KOPT-K1 (cell line): ENCODE data around the gene C1orf50.
"Not testable (repeated sequence)": the region's sequence is repeated elsewhere in the genome, so short reads cannot be mapped to it uniquely, and the experiment has no call there.

Experiments used
- H3K27ac ChIP-seq: fragments of 200-600 bp; sonication (generic); 2 replicates; pipeline ENCODE4 v1.5.1; 2016; ENCODE audit warnings: antibody characterized with exemption, mild to moderate bottlenecking, low read depth, low read length; ENCODE audit not compliant: poor library complexity, severe bottlenecking
- H3K36me3 ChIP-seq: fragments of 200-600 bp; sonication (generic); 2 replicates; pipeline ENCODE4 v1.5.1; 2017; ENCODE audit warnings: antibody characterized with exemption, mild to moderate bottlenecking, low read length, moderate library complexity; ENCODE audit not compliant: insufficient read depth
- H3K9me3 ChIP-seq: fragments of 200-600 bp; sonication (generic); 2 replicates; pipeline ENCODE4 v1.5.1; 2017; ENCODE audit warnings: antibody characterized with exemption, low read length, mild to moderate bottlenecking; ENCODE audit not compliant: insufficient read depth, poor library complexity, severe bottlenecking

The C1orf50 gene

DNA sequence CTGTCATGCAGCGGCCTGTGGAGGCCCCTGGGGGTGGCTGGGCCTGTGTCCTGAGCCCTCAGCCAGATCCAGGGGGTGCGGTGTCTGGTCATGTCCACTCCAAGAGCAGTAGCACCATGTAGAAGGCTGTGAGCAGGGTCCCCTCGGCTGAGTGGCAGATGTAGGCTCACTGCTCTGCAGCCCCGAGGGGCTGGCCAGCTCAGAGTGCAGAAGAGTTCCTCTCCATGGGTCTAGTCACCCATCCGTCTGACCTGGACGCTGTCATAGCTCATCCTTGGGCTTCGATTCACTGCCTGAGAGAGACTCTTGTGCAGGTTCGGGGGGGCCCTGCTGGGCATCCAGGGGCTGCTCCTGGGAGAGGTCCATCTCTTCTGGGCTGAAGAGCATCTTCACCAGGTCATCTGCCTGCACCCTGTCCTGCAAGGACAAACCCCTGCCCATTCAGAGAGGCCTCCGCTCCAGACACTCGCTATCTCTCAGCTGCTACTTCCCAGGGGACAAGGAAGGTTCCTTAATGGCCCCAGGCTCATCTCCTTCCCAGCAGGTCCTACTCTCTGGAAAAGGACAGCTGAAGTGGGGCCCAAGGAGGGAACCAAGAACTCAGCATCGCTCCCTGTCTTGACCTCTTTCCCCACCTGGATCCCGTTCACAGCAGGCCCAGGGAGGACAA lies 20.5 kb upstream of the C1orf50 start:
- Histone ChIP-seq H3K36me3 (peaks cover 53% of the 10 kb centered on the region), H3K9me3 (peaks cover 1% of the 10 kb centered on the region), H3K27ac (no peak overlapping the region)

DNA sequence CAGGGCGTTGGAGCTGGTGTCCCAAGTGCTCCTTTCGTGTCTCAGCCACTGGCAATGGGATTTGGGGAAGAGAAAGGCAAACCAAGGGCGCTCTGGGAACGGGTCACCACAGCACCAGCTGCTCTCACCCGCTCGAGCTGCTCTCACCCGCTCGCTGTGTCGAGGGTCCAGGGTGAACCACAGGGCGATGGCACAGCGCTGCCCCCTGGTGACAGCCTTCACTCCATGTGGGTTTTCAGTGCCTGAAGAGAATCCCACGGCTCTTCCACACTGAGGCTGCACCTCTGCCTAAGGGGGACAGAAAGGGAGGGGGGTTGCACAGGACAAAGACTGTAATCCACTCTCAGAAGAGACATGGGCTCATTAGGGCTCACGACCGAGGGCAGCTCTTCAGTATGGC lies 19.9 kb upstream of the C1orf50 start:
- Histone ChIP-seq H3K36me3 (peaks cover 59% of the 10 kb centered on the region), H3K27ac (no peak overlapping the region), H3K9me3 (peaks cover 7% of the 10 kb centered on the region)

GRCh38 chr1:42748021-42748420 lies 19.0 kb upstream of the C1orf50 start:
- H3K27ac ChIP-seq = no peak overlapping the region
- H3K36me3 ChIP-seq = peaks cover 68% of the 10 kb centered on the region
- H3K9me3 ChIP-seq = peaks cover 9% of the 10 kb centered on the region

DNA sequence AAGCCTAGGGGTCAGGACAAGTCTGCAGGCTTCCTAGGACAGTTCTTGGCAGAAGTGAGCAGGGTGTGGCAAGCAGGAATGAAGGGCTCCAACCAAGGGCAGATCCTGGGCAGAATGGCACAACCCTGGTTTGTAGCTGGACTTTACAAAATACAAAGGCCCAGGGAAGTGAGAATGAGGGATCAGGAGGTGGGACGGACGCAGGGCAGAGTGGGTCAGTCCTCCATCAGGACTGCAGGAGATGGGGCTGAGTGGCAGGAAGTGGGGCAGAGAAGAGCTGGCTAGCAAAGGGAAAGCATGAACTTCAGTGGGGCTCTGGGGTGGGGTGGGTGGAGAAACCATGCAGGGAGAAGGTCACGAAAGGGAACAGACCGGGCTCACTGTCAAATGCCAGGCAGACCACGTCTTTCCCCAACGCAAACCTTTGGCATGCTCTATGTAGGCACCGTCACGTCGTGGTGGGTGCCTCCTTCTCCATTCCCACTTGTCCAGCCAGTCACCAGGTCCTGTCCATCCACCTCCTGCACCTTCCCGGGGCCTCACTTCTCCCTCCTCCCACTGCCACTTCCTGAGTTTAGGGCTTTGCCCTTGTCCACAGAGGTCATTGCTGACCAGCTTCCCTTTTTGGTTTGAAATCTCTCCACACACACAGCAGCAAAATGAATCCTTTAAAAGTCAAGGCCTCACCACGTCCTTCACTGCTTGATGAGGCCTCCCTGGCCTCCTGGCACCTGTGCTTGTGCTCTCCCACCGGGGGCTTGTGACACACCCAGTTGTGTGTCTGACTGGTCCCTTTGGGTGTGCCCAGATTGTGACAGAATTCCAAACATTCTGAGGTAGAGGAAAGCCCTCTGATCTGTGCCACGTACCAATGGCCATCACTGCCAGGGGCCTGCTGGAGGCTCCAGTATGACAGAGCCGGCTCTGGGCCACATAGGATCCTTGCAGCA lies 18.3 kb upstream of the C1orf50 start:
- Histone ChIP-seq H3K27ac (no peak overlapping the region), H3K9me3 (peaks cover 9% of the 10 kb centered on the region), H3K36me3 (peaks cover 75% of the 10 kb centered on the region)

- H3K9me3 ChIP-seq = peaks cover 9% of the 10 kb centered on the region
- H3K27ac ChIP-seq = no peak overlapping the region
- H3K36me3 ChIP-seq = peaks cover 88% of the 10 kb centered on the region
These were observed 17.0 kb upstream of the C1orf50 start for GRCh38 chr1:42750041-42750440.

DNA sequence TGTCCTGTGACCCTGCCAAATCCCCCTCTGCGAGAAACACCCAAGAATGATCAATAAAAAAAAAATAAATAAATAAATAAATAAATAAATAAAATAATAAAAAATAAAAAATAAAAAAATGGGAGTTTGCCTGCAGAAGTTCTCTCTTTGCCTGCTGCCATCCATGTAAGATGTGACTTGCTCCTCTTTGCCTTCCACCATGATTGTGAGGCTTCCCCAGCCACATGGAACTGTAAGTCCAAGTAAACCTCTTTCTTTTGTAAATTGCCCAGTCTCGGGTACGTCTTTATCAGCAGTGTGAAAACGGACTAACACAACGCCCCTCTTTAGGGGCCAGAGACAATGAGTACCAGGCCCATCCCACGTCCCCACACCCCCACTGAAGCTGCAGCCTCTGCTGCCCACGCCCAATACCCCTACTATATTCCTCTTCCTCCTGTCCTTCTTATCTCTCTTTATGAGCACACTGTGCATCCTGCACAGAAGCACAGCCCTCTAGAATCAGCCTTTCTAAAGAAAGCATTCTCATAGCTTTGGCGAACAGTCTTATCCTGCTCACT lies 15.5 kb upstream of the C1orf50 start:
- H3K9me3 ChIP-seq, H3K27ac ChIP-seq: not testable (repeated sequence)
- H3K36me3 ChIP-seq = peaks cover 89% of the 10 kb centered on the region

- Histone ChIP-seq H3K36me3 (peaks cover 89% of the 10 kb centered on the region), H3K9me3 (peaks cover 9% of the 10 kb centered on the region), H3K27ac (no peak overlapping the region)
These were observed 14.8 kb upstream of the C1orf50 start for GRCh38 chr1:42752284-42752683.

GRCh38 chr1:42753070-42753469 lies 14.0 kb upstream of the C1orf50 start:
- H3K27ac ChIP-seq = no peak overlapping the region
- H3K9me3 ChIP-seq = peaks cover 9% of the 10 kb centered on the region
- H3K36me3 ChIP-seq = peaks cover 89% of the 10 kb centered on the region

GRCh38 chr1:42756956-42757891 lies 9.8 kb upstream of the C1orf50 start:
- Histone ChIP-seq H3K9me3 (peaks cover under 1% of the 10 kb centered on the region), H3K27ac (no peak overlapping the region), H3K36me3 (peaks cover 96% of the 10 kb centered on the region)

- Histone ChIP-seq H3K9me3 (no peaks in the 10 kb centered on the region), H3K36me3 (peaks cover 95% of the 10 kb centered on the region), H3K27ac (no peak overlapping the region)
These were observed 9.2 kb upstream of the C1orf50 start for GRCh38 chr1:42757892-42758275.

GRCh38 chr1:42758641-42759040 lies 8.4 kb upstream of the C1orf50 start:
- Histone ChIP-seq H3K36me3 (peaks cover 87% of the 10 kb centered on the region), H3K9me3 (no peaks in the 10 kb centered on the region), H3K27ac (no peak overlapping the region)

DNA sequence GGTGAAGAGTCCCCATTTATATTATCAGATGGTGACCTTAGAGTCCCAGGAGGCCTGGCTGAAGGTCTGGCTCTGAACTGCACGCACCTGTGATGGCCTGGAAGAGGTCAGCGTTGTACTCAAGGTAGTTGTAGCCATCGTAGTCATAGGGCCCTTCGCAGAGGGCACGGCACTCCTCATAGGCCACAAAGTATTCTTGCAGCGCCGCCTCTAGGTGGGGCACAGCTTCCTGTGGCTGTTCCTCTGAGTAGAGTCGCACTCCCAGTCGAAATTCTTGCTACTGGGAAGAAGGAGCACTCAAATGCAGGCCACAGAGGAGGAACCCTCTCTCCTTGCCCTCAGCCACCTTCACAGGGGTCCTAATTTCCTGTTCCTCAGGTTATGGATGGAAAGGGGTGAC lies 7.9 kb upstream of the C1orf50 start:
- H3K9me3 ChIP-seq = no peaks in the 10 kb centered on the region
- H3K27ac ChIP-seq = no peak overlapping the region
- H3K36me3 ChIP-seq = peaks cover 82% of the 10 kb centered on the region

DNA sequence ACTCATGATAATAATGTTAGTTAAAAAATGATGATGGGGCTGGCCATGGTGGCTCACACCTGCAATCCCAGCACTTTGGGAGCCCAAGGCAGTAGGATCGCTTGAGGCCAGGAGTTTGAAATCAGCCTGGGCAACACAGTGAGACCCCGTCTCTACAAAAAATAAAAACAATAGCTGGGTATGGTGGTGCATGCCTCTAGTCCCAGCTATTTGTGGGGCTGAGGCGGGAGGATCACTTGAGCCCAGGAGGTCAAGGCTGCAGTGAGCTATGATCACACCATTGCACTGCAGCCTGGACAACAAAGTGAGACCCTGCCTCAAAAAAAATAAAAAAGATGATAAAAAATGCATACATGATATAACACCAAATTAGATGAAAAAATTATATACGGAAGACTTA lies 5.5 kb upstream of the C1orf50 start:
- Histone ChIP-seq H3K27ac (no peak overlapping the region), H3K9me3 (no peaks in the 10 kb centered on the region), H3K36me3 (peaks cover 58% of the 10 kb centered on the region)

DNA sequence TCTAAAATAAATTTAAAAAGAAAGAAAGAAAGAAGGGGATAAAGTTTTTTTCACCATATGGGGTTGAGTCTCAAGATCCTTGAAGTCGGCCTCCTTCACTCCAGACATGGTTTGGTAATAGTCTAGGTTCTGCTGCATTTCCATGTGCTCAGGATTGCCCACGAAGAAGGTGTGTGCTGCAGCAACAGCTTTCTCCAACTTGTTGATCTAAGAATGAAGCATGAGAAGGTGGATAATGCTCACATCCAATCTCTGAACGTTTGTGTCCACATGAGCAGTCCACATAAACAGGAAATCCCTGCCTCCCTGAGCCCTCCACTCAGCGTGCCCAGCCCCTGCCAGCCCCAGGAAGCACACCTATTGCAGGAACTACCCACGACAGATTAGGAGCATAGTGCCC lies 4.8 kb upstream of the C1orf50 start:
- peaks cover 51% of the 10 kb centered on the region for H3K36me3 ChIP-seq

More for the DNA sequence above, 4.8 kb upstream of the C1orf50 start:
- Histone ChIP-seq H3K27ac (no peak overlapping the region), H3K9me3 (no peaks in the 10 kb centered on the region)
